GM23248 (cell line): ENCODE measurements around the gene PNPLA3. TPM values are rescaled to one million over a fixed set of nuclear protein-coding genes. Genes with fewer than 3 reads are reported as not detected.
A peak's percentile ranks its signal among the peaks of the same experiment; 100 is the strongest.

Source experiments
- DNase-seq: peaks from one replicate; pipeline ENCODE4 v3.0.0-alpha.2; 2015
- H2AFZ ChIP-seq: fragments of 200-600 bp; sonication (generic); 2 replicates; pipeline ENCODE4 v1.6.1; 2016; ENCODE audit warnings: antibody characterized with exemption
- H3F3A ChIP-seq: fragments of 200-600 bp; sonication (generic); 2 replicates; pipeline ENCODE4 v1.6.1; 2016; ENCODE audit warnings: mild to moderate bottlenecking, antibody characterized with exemption, mixed run types; ENCODE audit not compliant: insufficient read depth
- H3K27ac ChIP-seq: fragments of 200-600 bp; sonication (generic); 2 replicates; pipeline ENCODE4 v1.5.1; 2016; ENCODE audit warnings: mild to moderate bottlenecking
- H3K27me3 ChIP-seq: fragments of 200-600 bp; sonication (generic); replicated peaks from 2 replicates; pipeline ENCODE4 v1.6.1; 2016; ENCODE audit warnings: mild to moderate bottlenecking; ENCODE audit not compliant: insufficient read depth
- H3K36me3 ChIP-seq: fragments of 200-600 bp; sonication (generic); 2 replicates; pipeline ENCODE4 v1.6.1; 2016; ENCODE audit warnings: low read depth, mild to moderate bottlenecking
- H3K4me1 ChIP-seq: fragments of 200-600 bp; sonication (generic); 2 replicates; pipeline ENCODE4 v1.6.1; 2016; ENCODE audit warnings: mild to moderate bottlenecking; ENCODE audit not compliant: insufficient read depth
- H3K4me2 ChIP-seq: fragments of 200-600 bp; sonication (generic); one replicate; pipeline ENCODE4 v1.6.1; 2016; ENCODE audit warnings: mild to moderate bottlenecking; ENCODE audit not compliant: unreplicated experiment
- H3K4me3 ChIP-seq: fragments of 200-600 bp; sonication (generic); 2 replicates; pipeline ENCODE4 v1.5.1; 2016; ENCODE audit warnings: mild to moderate bottlenecking
- H3K79me2 ChIP-seq: fragments of 200-600 bp; sonication (generic); 2 replicates; pipeline ENCODE4 v1.6.1; 2016; ENCODE audit warnings: mild to moderate bottlenecking; ENCODE audit not compliant: insufficient read depth
- H3K9ac ChIP-seq: fragments of 200-600 bp; sonication (generic); 2 replicates; pipeline ENCODE4 v1.6.1; 2016; ENCODE audit warnings: mild to moderate bottlenecking
- H3K9me2 ChIP-seq: fragments of 200-600 bp; sonication (generic); 2 replicates; pipeline ENCODE4 v1.6.1; 2016; ENCODE audit warnings: mixed run types, mild to moderate bottlenecking, moderate library complexity; ENCODE audit not compliant: insufficient read depth
- H3K9me3 ChIP-seq: fragments of 200-600 bp; sonication (generic); one replicate; pipeline ENCODE4 v1.6.1; 2017; ENCODE audit warnings: low read depth
- H4K20me1 ChIP-seq: fragments of 200-600 bp; sonication (generic); 2 replicates; pipeline ENCODE4 v1.6.0; 2016; ENCODE audit not compliant: insufficient read depth
- EZH2 ChIP-seq: fragments of 200-600 bp; sonication (generic); IDR thresholded peaks from 2 replicates; pipeline ENCODE4 v1.6.1; 2018; ENCODE audit warnings: antibody characterized with exemption, mild to moderate bottlenecking; ENCODE audit not compliant: insufficient read depth, poor library complexity, severe bottlenecking
- EZH2phosphoT487 ChIP-seq: fragments of 200-600 bp; sonication (generic); IDR thresholded peaks from 2 replicates; pipeline ENCODE4 v1.6.1; 2018; ENCODE audit warnings: antibody characterized with exemption, moderate library complexity, mild to moderate bottlenecking, low read depth; ENCODE audit not compliant: insufficient read depth
- WGBS, 2 experiments: methylation state at CpG; one replicate each; pipeline ENCODE4 v1.1.6; 2015 to 2017; ENCODE audit warnings: low lambda C conversion rate in 2 of 2, low coverage in 1 of 2; ENCODE audit errors: missing lambda C conversion rate in 2 of 2; 5-methylcytosine and 5-hydroxymethylcytosine counted together
- in situ Hi-C: fragments of 300-500 bp; cut with MboI; formaldehyde crosslinking; loops from 2 replicates; pipeline ENCODE4 v1.15.0; 2020
- polyA plus RNA-seq: library from polyadenylated mRNA; unstranded; fragments of >200 nt; fragmentation: Nextera tagmentation; extraction: Ambion mirVana; gene quantifications from 2 replicates; pipeline ENCODE4 v1.2.1, GENCODE V29; 2016
- total RNA-seq: library from RNA; depleted of rRNA; stranded (reverse); fragments of >200 nt; shearing (Covaris generic); gene quantifications from 2 replicates; pipeline ENCODE4 v1.2.3, GENCODE V29; 2014

PNPLA3 gene
- total and polyA plus RNA-seq, 2 experiments from 2014 or later = 0.54 to 1.4 TPM

GRCh38 chr22:43992331-43992821, 68.8 kb downstream of the PNPLA3 start:
- no peak for TF ChIP-seq EZH2phosphoT487
- no peak for TF ChIP-seq EZH2
- Histone ChIP-seq H3K79me2 (0 out of 2 replicates have a peak, but pooled peaks cover 12% of the 10 kb centered on the region), H3K36me3 (peaks cover 10% of the 10 kb centered on the region; the same call in 1 of the 2 replicates), H3K27ac (peak overlapping the region; percentile 82), H3K4me1 (peaks cover 16% of the 10 kb centered on the region), H3K27me3 (no peaks in the 10 kb centered on the region), H3K4me3 (no peak overlapping the region), H3F3A (peaks cover 27% of the 10 kb centered on the region), H3K9me3 (no peaks in the 10 kb centered on the region), H3K9ac (peak overlapping the region; percentile 63), H3K9me2 (no peaks in the 10 kb centered on the region), H3K4me2 (peak overlapping the region; percentile 15), H2AFZ (peak overlapping the region; percentile 46), H4K20me1 (no peaks in the 10 kb centered on the region)
- 14 to 19% methylated on average over 16 of the region's 16 CpGs for WGBS, 2 experiments
- in situ Hi-C loops = loop anchor here (10.0 kb wide), 2 partner anchors 92 to 632 kb away; no protein-coding TSS in a partner anchor
- DNase-seq = peak; percentile 97

GRCh38 chr22:43993072-43993760, 69.6 kb downstream of the PNPLA3 start:
- Histone ChIP-seq H4K20me1 (no peaks in the 10 kb centered on the region), H3K27ac (peak overlapping the region; percentile 82), H3K9me3 (no peaks in the 10 kb centered on the region), H2AFZ (no peak overlapping the region), H3K27me3 (no peaks in the 10 kb centered on the region), H3K79me2 (0 out of 2 replicates have a peak, but pooled peaks cover 12% of the 10 kb centered on the region), H3K4me1 (peaks cover 16% of the 10 kb centered on the region), H3F3A (peaks cover 27% of the 10 kb centered on the region), H3K4me2 (no peak overlapping the region), H3K9ac (no peak overlapping the region), H3K4me3 (no peak overlapping the region), H3K36me3 (peaks cover 12% of the 10 kb centered on the region; the same call in 1 of the 2 replicates), H3K9me2 (no peaks in the 10 kb centered on the region)
- peak; percentile 78 for DNase-seq
- 26 to 27% methylated on average over 20 of the region's 20 CpGs for WGBS, 2 experiments
- in situ Hi-C loops = loop anchor here (10.0 kb wide), 2 partner anchors 92 to 632 kb away; no protein-coding TSS in a partner anchor
- TF ChIP-seq EZH2 (no peak), EZH2phosphoT487 (no peak)

- Histone ChIP-seq H3K79me2 (0 out of 2 replicates have a peak, but pooled peaks cover 12% of the 10 kb centered on the region), H3K27ac (no peak overlapping the region), H3K4me1 (peaks cover 16% of the 10 kb centered on the region), H3K9me3 (no peaks in the 10 kb centered on the region), H3K36me3 (peaks cover 13% of the 10 kb centered on the region; the same call in 1 of the 2 replicates), H4K20me1 (no peaks in the 10 kb centered on the region), H3K4me3 (no peak overlapping the region), H3K9ac (no peak overlapping the region), H3K9me2 (no peaks in the 10 kb centered on the region), H3K27me3 (no peaks in the 10 kb centered on the region), H3K4me2 (no peak overlapping the region), H2AFZ (no peak overlapping the region), H3F3A (peaks cover 27% of the 10 kb centered on the region)
- in situ Hi-C loops = loop anchor here (10.0 kb wide), 2 partner anchors 91 to 631 kb away; no protein-coding TSS in a partner anchor
- 91 to 95% methylated on average over 7 to 11 of the region's 11 CpGs for WGBS, 2 experiments
- TF ChIP-seq EZH2 (no peak), EZH2phosphoT487 (no peak)
- DNase-seq = no peak
These were observed 70.4 kb downstream of the PNPLA3 start for GRCh38 chr22:43994006-43994405.

GRCh38 chr22:43994416-43994815, 70.8 kb downstream of the PNPLA3 start:
- Histone ChIP-seq H3K9ac (no peak overlapping the region), H2AFZ (no peak overlapping the region), H3K9me2 (no peaks in the 10 kb centered on the region), H3K27me3 (no peaks in the 10 kb centered on the region), H3K4me1 (peaks cover 16% of the 10 kb centered on the region), H3K36me3 (peaks cover 13% of the 10 kb centered on the region; the same call in 1 of the 2 replicates), H3F3A (peaks cover 27% of the 10 kb centered on the region), H3K27ac (no peak overlapping the region), H3K4me3 (no peak overlapping the region), H3K9me3 (no peaks in the 10 kb centered on the region), H3K4me2 (no peak overlapping the region), H4K20me1 (no peaks in the 10 kb centered on the region), H3K79me2 (0 out of 2 replicates have a peak, but pooled peaks cover 12% of the 10 kb centered on the region)
- in situ Hi-C loops = loop anchor here (10.0 kb wide), 2 partner anchors 90 to 630 kb away; no protein-coding TSS in a partner anchor
- TF ChIP-seq EZH2 (no peak), EZH2phosphoT487 (no peak)
- 88 to 90% methylated on average over 9 of the region's 9 CpGs for WGBS, 2 experiments
- no peak for DNase-seq
